DND-41 (cell line): Measurements from ENCODE around the gene COPG2.

Experiments
- CTCF ChIP-seq: IDR thresholded peaks from 2 replicates; pipeline ENCODE4 v1.5.1; 2012; ENCODE audit warnings: borderline replicate concordance, low read length, moderate library complexity, mild to moderate bottlenecking; ENCODE audit not compliant: poor library complexity, severe bottlenecking; ENCODE audit errors: extremely low read depth
- EZH2 ChIP-seq: IDR thresholded peaks from 3 replicates; pipeline ENCODE4 v1.6.1; 2012; ENCODE audit warnings: borderline replicate concordance, low read depth, mild to moderate bottlenecking, moderate library complexity, low read length, inconsistent platforms; ENCODE audit not compliant: severe bottlenecking

GRCh38 chr7:130473876-130474275, 194.7 kb downstream of the COPG2 start:
- no peak for TF ChIP-seq EZH2
- no peak for TF ChIP-seq CTCF
